GM23338 (cell line): ENCODE measurements around the gene MLLT6. TPM values are rescaled to one million over a fixed set of nuclear protein-coding genes. Genes with fewer than 3 reads are reported as not detected.

Experiments used
- ATAC-seq: fragments of 200-7000 bp; cut with Tn5 transposase; 3 replicates; pipeline ENCODE4 v1.9.1; 2020
- DNase-seq: peaks from one replicate; pipeline ENCODE4 v3.0.0-alpha.2; 2015; ENCODE audit warnings: low spot score
- H2AFZ ChIP-seq: fragments of 200-600 bp; sonication (generic); 2 replicates; pipeline ENCODE4 v1.8.0; 2016; ENCODE audit warnings: antibody characterized with exemption, mild to moderate bottlenecking, moderate library complexity
- H3F3A ChIP-seq: fragments of 200-600 bp; sonication (generic); replicated peaks from 2 replicates; pipeline ENCODE4 v1.8.0; 2017; ENCODE audit warnings: antibody characterized with exemption, mixed run types, low read depth
- H3K27ac ChIP-seq: fragments of 200-600 bp; sonication (generic); 2 replicates; pipeline ENCODE4 v1.6.1; 2016; ENCODE audit warnings: low read depth
- H3K27me3 ChIP-seq: fragments of 200-600 bp; sonication (generic); 2 replicates; pipeline ENCODE4 v1.8.0; 2016; ENCODE audit warnings: mild to moderate bottlenecking, mixed run types, moderate library complexity; ENCODE audit not compliant: insufficient read depth
- H3K36me3 ChIP-seq: fragments of 200-600 bp; sonication (generic); 2 replicates; pipeline ENCODE4 v1.8.0; 2016; ENCODE audit warnings: mild to moderate bottlenecking; ENCODE audit not compliant: insufficient read depth
- H3K4me1 ChIP-seq: fragments of 200-600 bp; sonication (generic); 2 replicates; pipeline ENCODE4 v1.8.0; 2016; ENCODE audit warnings: mild to moderate bottlenecking, moderate library complexity; ENCODE audit not compliant: insufficient read depth
- H3K4me2 ChIP-seq: fragments of 200-600 bp; sonication (generic); 2 replicates; pipeline ENCODE4 v1.7.1; 2017; ENCODE audit warnings: mixed run types
- H3K4me3 ChIP-seq: fragments of 200-600 bp; sonication (generic); 2 replicates; pipeline ENCODE4 v1.6.1; 2016; ENCODE audit warnings: mixed run types
- H3K79me2 ChIP-seq: fragments of 200-600 bp; sonication (generic); replicated peaks from 2 replicates; pipeline ENCODE4 v1.8.0; 2017; ENCODE audit warnings: mild to moderate bottlenecking; ENCODE audit not compliant: insufficient read depth
- H3K9me2 ChIP-seq: fragments of 200-600 bp; sonication (generic); 2 replicates; pipeline ENCODE4 v1.8.0; 2017; ENCODE audit not compliant: insufficient read depth
- H4K20me1 ChIP-seq: fragments of 200-600 bp; sonication (generic); replicated peaks from 2 replicates; pipeline ENCODE4 v1.8.0; 2017; ENCODE audit warnings: mild to moderate bottlenecking; ENCODE audit not compliant: insufficient read depth
- H3K27ac Mint-ChIP-seq: 2 replicates; pipeline ENCODE4 v1.8.0; 2020; ENCODE audit warnings: inconsistent platforms, mild to moderate bottlenecking, moderate library complexity, mixed read lengths
- H3K27me3 Mint-ChIP-seq: 3 replicates; pipeline ENCODE4 v1.8.0; 2022; ENCODE audit warnings: low read depth, mild to moderate bottlenecking, moderate library complexity, mixed read lengths, inconsistent platforms; ENCODE audit not compliant: insufficient read depth, poor library complexity
- H3K36me3 Mint-ChIP-seq: 3 replicates; pipeline ENCODE4 v1.8.0; 2021; ENCODE audit warnings: low read depth, mild to moderate bottlenecking, inconsistent platforms, moderate library complexity, mixed read lengths
- H3K4me1 Mint-ChIP-seq: 3 replicates; pipeline ENCODE4 v1.8.0; 2020; ENCODE audit warnings: mild to moderate bottlenecking, inconsistent platforms, mixed read lengths
- H3K4me3 Mint-ChIP-seq: 3 replicates; pipeline ENCODE4 v1.8.0; 2021; ENCODE audit warnings: moderate library complexity, mild to moderate bottlenecking, inconsistent platforms, mixed read lengths
- H3K9me3 Mint-ChIP-seq: 3 replicates; pipeline ENCODE4 v1.8.0; 2020; ENCODE audit warnings: moderate library complexity, mild to moderate bottlenecking, inconsistent platforms, mixed read lengths
- CREB1 ChIP-seq: fragments of 250-450 bp; sonication (Bioruptor Pico); IDR thresholded peaks from 2 replicates; pipeline ENCODE4 v1.5.0; 2020; ENCODE audit warnings: low read depth, mild to moderate bottlenecking, moderate library complexity
- ETS1 ChIP-seq: IDR thresholded peaks from 2 replicates; pipeline ENCODE4 v1.6.1; 2016; ENCODE audit warnings: antibody characterized with exemption
- EZH2 ChIP-seq: fragments of 200-600 bp; sonication (generic); IDR thresholded peaks from one replicate; pipeline ENCODE4 v1.8.0; 2017; ENCODE audit warnings: antibody characterized with exemption, mild to moderate bottlenecking, low read depth; ENCODE audit not compliant: unreplicated experiment
- JUNB ChIP-seq: IDR thresholded peaks from one replicate; pipeline ENCODE4 v1.6.1; 2016; ENCODE audit warnings: antibody characterized with exemption; ENCODE audit not compliant: unreplicated experiment
- NANOG ChIP-seq: IDR thresholded peaks from 2 replicates; pipeline ENCODE4 v1.6.1; 2016; ENCODE audit warnings: antibody characterized with exemption, borderline replicate concordance
- POLR2AphosphoS5 ChIP-seq: IDR thresholded peaks from 2 replicates; pipeline ENCODE4 v1.6.1; 2016; ENCODE audit warnings: antibody characterized with exemption, low read depth
- STAT1 ChIP-seq: IDR thresholded peaks from one replicate; pipeline ENCODE4 v1.6.1; 2016; ENCODE audit warnings: antibody characterized with exemption; ENCODE audit not compliant: unreplicated experiment
- ZNF114 ChIP-seq: fragments of 250-450 bp; sonication (Bioruptor Pico); IDR thresholded peaks from 2 replicates; pipeline ENCODE4 v1.5.0; 2020; ENCODE audit warnings: mild to moderate bottlenecking, moderate library complexity
- ZNF331 ChIP-seq: fragments of 250-450 bp; sonication (Bioruptor Pico); IDR thresholded peaks from 2 replicates; pipeline ENCODE4 v1.5.0; 2020; ENCODE audit warnings: low read depth, mild to moderate bottlenecking, moderate library complexity
- polyA plus RNA-seq: library from polyadenylated mRNA; unstranded; fragments of >200 nt; fragmentation: Nextera tagmentation; extraction: Ambion mirVana; gene quantifications from 2 replicates; pipeline ENCODE4 v1.2.1, GENCODE V29; 2016
- total RNA-seq: library from RNA; depleted of rRNA; stranded (reverse); fragments of >200 nt; shearing (Covaris generic); gene quantifications from 2 replicates; pipeline ENCODE4 v1.2.3, GENCODE V29; 2014
- TF ChIP-seq, protein P1 (sequence below): fragments of 250-450 bp; sonication (Bioruptor Pico); IDR thresholded peaks from 2 replicates; pipeline ENCODE4 v1.5.0; 2020; ENCODE audit warnings: mild to moderate bottlenecking, moderate library complexity
- TF ChIP-seq, protein P2 (sequence below), 2 experiments: fragments of 200-600 bp in 1 of 2; sonication (generic) in 1 of 2; conservative IDR thresholded peaks; 2 replicates each; pipeline versions ENCODE4 v1.5.1 to v1.6.1; 2016 to 2017; ENCODE audit warnings: antibody characterized with exemption in 2 of 2, low read depth in 2 of 2, mild to moderate bottlenecking in 2 of 2, moderate library complexity in 1 of 2

Gene MLLT6
- total and polyA plus RNA-seq, 2 experiments from 2014 or later = 2.6 to 2.8 TPM

DNA sequence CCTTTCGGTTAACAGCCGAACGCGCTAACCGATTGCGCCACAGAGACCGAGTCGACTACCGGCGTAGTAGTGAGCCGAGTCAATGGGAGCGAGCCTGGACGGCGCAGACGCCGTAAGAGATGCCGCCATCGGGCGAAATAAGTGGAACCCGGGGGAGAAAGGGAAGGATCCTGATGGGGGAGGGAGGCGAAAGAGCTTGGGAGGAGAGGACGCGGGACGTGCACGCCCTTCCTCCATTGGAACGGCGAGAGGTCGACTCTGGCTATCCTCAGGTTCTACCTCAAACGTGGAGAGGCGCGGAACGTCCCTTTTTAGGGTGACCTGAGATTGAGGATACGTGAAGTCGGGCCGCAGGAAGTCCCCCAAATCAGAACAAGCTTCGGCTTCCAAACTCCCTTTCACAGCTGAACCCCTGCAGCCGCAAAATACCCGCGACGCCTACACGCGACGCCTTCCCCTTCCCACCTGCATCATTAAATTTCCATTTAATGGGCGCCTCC is 46.8 kb downstream of the MLLT6 start:
- Mint-ChIP-seq H3K27ac (peak overlapping the region; percentile 98), H3K4me1 (peaks cover 12% of the 10 kb centered on the region), H3K9me3 (peaks cover 5% of the 10 kb centered on the region), H3K27me3 (peaks cover 27% of the 10 kb centered on the region), H3K4me3 (peak overlapping the region; percentile 97), H3K36me3 (peaks cover 26% of the 10 kb centered on the region)
- no peaks in the 10 kb centered on the region for H3K9me2 ChIP-seq
- H3F3A ChIP-seq = peaks cover 2% of the 10 kb centered on the region; the same call in 1 of the 2 replicates
- H3K27me3 ChIP-seq = peaks cover 16% of the 10 kb centered on the region
- peaks cover 21% of the 10 kb centered on the region for H3K4me1 ChIP-seq
- peaks cover 9% of the 10 kb centered on the region for H4K20me1 ChIP-seq
- peaks cover 10% of the 10 kb centered on the region for H3K36me3 ChIP-seq
- H3K27ac ChIP-seq = peak overlapping the region; percentile 72
- peak overlapping the region; percentile 96 for H3K4me2 ChIP-seq
- peak; percentile 9 for ATAC-seq
- H2AFZ ChIP-seq = peak overlapping the region; percentile 64
- peaks cover 34% of the 10 kb centered on the region for H3K79me2 ChIP-seq
- TF ChIP-seq EZH2 = no peak
- TF ChIP-seq POLR2AphosphoS5 = peak; percentile 29; the same call in 1 of the 2 replicates
- no peak for TF ChIP-seq ZNF114 (CRISPR knock-in tag)
- TF ChIP-seq, protein P1, sequence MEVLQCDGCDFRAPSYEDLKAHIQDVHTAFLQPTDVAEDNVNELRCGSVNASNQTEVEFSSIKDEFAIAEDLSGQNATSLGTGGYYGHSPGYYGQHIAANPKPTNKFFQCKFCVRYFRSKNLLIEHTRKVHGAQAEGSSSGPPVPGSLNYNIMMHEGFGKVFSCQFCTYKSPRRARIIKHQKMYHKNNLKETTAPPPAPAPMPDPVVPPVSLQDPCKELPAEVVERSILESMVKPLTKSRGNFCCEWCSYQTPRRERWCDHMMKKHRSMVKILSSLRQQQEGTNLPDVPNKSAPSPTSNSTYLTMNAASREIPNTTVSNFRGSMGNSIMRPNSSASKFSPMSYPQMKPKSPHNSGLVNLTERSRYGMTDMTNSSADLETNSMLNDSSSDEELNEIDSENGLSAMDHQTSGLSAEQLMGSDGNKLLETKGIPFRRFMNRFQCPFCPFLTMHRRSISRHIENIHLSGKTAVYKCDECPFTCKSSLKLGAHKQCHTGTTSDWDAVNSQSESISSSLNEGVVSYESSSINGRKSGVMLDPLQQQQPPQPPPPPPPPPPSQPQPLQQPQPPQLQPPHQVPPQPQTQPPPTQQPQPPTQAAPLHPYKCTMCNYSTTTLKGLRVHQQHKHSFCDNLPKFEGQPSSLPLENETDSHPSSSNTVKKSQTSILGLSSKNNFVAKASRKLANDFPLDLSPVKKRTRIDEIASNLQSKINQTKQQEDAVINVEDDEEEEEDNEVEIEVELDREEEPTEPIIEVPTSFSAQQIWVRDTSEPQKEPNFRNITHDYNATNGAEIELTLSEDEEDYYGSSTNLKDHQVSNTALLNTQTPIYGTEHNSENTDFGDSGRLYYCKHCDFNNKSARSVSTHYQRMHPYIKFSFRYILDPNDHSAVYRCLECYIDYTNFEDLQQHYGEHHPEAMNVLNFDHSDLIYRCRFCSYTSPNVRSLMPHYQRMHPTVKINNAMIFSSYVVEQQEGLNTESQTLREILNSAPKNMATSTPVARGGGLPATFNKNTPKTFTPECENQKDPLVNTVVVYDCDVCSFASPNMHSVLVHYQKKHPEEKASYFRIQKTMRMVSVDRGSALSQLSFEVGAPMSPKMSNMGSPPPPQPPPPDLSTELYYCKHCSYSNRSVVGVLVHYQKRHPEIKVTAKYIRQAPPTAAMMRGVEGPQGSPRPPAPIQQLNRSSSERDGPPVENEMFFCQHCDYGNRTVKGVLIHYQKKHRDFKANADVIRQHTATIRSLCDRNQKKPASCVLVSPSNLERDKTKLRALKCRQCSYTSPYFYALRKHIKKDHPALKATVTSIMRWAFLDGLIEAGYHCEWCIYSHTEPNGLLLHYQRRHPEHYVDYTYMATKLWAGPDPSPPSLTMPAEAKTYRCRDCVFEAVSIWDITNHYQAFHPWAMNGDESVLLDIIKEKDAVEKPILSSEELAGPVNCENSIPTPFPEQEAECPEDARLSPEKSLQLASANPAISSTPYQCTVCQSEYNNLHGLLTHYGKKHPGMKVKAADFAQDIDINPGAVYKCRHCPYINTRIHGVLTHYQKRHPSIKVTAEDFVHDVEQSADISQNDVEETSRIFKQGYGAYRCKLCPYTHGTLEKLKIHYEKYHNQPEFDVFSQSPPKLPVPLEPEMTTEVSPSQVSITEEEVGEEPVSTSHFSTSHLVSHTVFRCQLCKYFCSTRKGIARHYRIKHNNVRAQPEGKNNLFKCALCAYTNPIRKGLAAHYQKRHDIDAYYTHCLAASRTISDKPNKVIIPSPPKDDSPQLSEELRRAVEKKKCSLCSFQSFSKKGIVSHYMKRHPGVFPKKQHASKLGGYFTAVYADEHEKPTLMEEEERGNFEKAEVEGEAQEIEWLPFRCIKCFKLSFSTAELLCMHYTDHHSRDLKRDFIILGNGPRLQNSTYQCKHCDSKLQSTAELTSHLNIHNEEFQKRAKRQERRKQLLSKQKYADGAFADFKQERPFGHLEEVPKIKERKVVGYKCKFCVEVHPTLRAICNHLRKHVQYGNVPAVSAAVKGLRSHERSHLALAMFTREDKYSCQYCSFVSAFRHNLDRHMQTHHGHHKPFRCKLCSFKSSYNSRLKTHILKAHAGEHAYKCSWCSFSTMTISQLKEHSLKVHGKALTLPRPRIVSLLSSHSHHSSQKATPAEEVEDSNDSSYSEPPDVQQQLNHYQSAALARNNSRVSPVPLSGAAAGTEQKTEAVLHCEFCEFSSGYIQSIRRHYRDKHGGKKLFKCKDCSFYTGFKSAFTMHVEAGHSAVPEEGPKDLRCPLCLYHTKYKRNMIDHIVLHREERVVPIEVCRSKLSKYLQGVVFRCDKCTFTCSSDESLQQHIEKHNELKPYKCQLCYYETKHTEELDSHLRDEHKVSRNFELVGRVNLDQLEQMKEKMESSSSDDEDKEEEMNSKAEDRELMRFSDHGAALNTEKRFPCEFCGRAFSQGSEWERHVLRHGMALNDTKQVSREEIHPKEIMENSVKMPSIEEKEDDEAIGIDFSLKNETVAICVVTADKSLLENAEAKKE (CRISPR knock-in tag) = no peak
- TF ChIP-seq CREB1 (CRISPR knock-in tag) = peak; percentile 58; the same call in 1 of the 2 replicates
- no peak for TF ChIP-seq NANOG
- TF ChIP-seq ETS1 = no peak
- TF ChIP-seq, protein P2, sequence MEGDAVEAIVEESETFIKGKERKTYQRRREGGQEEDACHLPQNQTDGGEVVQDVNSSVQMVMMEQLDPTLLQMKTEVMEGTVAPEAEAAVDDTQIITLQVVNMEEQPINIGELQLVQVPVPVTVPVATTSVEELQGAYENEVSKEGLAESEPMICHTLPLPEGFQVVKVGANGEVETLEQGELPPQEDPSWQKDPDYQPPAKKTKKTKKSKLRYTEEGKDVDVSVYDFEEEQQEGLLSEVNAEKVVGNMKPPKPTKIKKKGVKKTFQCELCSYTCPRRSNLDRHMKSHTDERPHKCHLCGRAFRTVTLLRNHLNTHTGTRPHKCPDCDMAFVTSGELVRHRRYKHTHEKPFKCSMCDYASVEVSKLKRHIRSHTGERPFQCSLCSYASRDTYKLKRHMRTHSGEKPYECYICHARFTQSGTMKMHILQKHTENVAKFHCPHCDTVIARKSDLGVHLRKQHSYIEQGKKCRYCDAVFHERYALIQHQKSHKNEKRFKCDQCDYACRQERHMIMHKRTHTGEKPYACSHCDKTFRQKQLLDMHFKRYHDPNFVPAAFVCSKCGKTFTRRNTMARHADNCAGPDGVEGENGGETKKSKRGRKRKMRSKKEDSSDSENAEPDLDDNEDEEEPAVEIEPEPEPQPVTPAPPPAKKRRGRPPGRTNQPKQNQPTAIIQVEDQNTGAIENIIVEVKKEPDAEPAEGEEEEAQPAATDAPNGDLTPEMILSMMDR (conservative IDR thresholded peaks at IDR 0.05; ENCODE audit: low read depth in 2 of 2) = no peak
- no peak for TF ChIP-seq ZNF331 (CRISPR knock-in tag)
- TF ChIP-seq STAT1 = no peak
- TF ChIP-seq JUNB = no peak
- peak overlapping the region; percentile 69 for H3K4me3 ChIP-seq
- DNase-seq = peak; percentile 90
